Measurements from ENCODE around the gene EIF2A.

Gene EIF2A

GRCh38 chr3:150623945-150624344 is 77.4 kb downstream of the EIF2A start:
- no peak overlapping the region for H3K9ac ChIP-seq (ENCODE audit: low read length)
- no peaks in the 10 kb centered on the region for H3K4me1 ChIP-seq (ENCODE audit: control insufficient read depth, low read depth, low read length)
- H3K27me3 ChIP-seq (ENCODE audit: control insufficient read depth, insufficient read depth, low read length), result no peaks in the 10 kb centered on the region
- H3K36me3 ChIP-seq (ENCODE audit: control insufficient read depth, low read depth, low read length), result peaks cover 39% of the 10 kb centered on the region
- no peak overlapping the region for H3K4me3 ChIP-seq (ENCODE audit: low read length)
- no peaks in the 10 kb centered on the region for H3K9me3 ChIP-seq (ENCODE audit: control insufficient read depth, low read depth, low read length)
- H3K27ac ChIP-seq (ENCODE audit: low read length), result no peak overlapping the region

GRCh38 chr3:150626148-150626930 is 79.8 kb downstream of the EIF2A start:
- Histone ChIP-seq H3K27ac (ENCODE audit: low read length) (no peak overlapping the region), H3K36me3 (ENCODE audit: control insufficient read depth, low read depth, low read length) (peaks cover 46% of the 10 kb centered on the region), H3K9me3 (ENCODE audit: control insufficient read depth, low read depth, low read length) (no peaks in the 10 kb centered on the region), H3K4me1 (ENCODE audit: control insufficient read depth, low read depth, low read length) (no peaks in the 10 kb centered on the region), H3K27me3 (ENCODE audit: control insufficient read depth, insufficient read depth, low read length) (no peaks in the 10 kb centered on the region), H3K9ac (ENCODE audit: low read length) (no peak overlapping the region), H3K4me3 (ENCODE audit: low read length) (no peak overlapping the region)

DNA sequence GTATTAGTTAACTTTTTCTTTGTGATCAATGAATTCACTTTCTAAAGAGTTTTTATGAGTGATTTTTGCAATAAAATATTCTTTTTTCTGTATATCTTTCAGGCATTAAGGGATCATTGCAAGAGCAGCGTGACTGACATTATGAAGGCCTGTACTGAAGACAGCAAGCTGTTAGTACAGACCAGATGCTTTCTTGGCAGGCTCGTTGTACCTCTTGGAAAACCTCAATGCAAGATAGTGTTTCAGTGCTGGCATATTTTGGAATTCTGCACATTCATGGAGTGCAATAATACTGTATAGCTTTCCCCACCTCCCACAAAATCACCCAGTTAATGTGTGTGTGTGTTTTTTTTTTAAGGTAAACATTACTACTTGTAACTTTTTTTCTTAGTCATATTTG is 81.0 kb downstream of the EIF2A start:
- Histone ChIP-seq H3K36me3 (ENCODE audit: control insufficient read depth, low read depth, low read length) (peaks cover 46% of the 10 kb centered on the region), H3K27ac (ENCODE audit: low read length) (no peak overlapping the region), H3K4me1 (ENCODE audit: control insufficient read depth, low read depth, low read length) (no peaks in the 10 kb centered on the region), H3K9ac (ENCODE audit: low read length) (no peak overlapping the region), H3K27me3 (ENCODE audit: control insufficient read depth, insufficient read depth, low read length) (no peaks in the 10 kb centered on the region), H3K9me3 (ENCODE audit: control insufficient read depth, low read depth, low read length) (no peaks in the 10 kb centered on the region), H3K4me3 (ENCODE audit: low read length) (no peak overlapping the region)

GRCh38 chr3:150631515-150632221 is 85.1 kb downstream of the EIF2A start:
- H3K9ac ChIP-seq (ENCODE audit: low read length), result no peak overlapping the region
- H3K36me3 ChIP-seq (ENCODE audit: control insufficient read depth, low read depth, low read length), result peaks cover 29% of the 10 kb centered on the region
- no peaks in the 10 kb centered on the region for H3K9me3 ChIP-seq (ENCODE audit: control insufficient read depth, low read depth, low read length)

DNA sequence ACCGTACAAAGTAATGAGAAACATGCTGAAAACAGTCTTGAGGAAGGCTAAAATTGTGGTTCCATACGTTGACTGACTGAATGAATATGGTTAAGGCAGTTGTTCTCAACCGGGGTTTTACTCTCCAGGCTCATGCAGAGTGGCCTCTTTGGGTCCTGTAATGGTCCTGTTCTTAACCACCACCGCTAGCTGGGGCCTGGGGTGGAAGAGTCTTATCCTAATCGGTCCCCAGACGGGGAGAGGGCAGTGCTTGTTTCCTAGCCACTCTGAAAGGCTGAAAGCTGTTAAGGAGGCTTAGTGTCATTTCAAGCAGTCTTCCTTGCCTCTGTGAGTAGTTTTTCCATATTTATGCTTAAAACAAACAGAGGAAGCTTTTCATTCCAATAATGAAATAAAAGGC is 88.5 kb downstream of the EIF2A start:
- Histone ChIP-seq H3K9ac (ENCODE audit: low read length) (no peak overlapping the region), H3K4me3 (ENCODE audit: low read length) (no peak overlapping the region), H3K27me3 (ENCODE audit: control insufficient read depth, insufficient read depth, low read length) (no peaks in the 10 kb centered on the region), H3K36me3 (ENCODE audit: control insufficient read depth, low read depth, low read length) (peaks cover 2% of the 10 kb centered on the region), H3K27ac (ENCODE audit: low read length) (no peak overlapping the region), H3K4me1 (ENCODE audit: control insufficient read depth, low read depth, low read length) (peaks cover 8% of the 10 kb centered on the region), H3K9me3 (ENCODE audit: control insufficient read depth, low read depth, low read length) (no peaks in the 10 kb centered on the region)

More at GRCh38 chr3:150631515-150632221, 85.1 kb downstream of the EIF2A start:
- Histone ChIP-seq H3K4me3 (ENCODE audit: low read length) (no peak overlapping the region), H3K27ac (ENCODE audit: low read length) (no peak overlapping the region), H3K4me1 (ENCODE audit: control insufficient read depth, low read depth, low read length) (peaks cover 8% of the 10 kb centered on the region), H3K27me3 (ENCODE audit: control insufficient read depth, insufficient read depth, low read length) (no peaks in the 10 kb centered on the region)

DNA sequence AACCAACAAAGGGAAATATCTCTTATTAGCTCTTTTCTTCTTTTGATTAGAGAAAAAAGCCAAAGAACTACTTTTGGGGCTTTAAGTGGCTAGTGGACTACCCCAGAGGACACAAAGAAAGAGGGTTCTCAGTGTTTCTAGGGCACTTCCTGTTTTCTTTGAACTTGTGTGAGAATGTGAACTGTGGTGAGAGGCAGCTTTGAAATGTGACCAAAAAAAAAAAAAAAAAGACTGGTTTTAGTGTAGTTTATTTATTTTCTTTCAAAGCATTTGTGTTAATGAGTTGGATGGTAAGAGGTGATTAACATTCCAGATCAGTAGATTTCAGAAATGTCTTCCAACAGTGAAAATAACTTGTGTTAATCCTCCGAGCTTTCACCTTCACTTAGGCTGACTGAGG is 88.9 kb downstream of the EIF2A start:
- Histone ChIP-seq H3K9me3 (ENCODE audit: control insufficient read depth, low read depth, low read length) (no peaks in the 10 kb centered on the region), H3K4me3 (ENCODE audit: low read length) (no peak overlapping the region), H3K4me1 (ENCODE audit: control insufficient read depth, low read depth, low read length) (peaks cover 8% of the 10 kb centered on the region), H3K27ac (ENCODE audit: low read length) (no peak overlapping the region), H3K27me3 (ENCODE audit: control insufficient read depth, insufficient read depth, low read length) (no peaks in the 10 kb centered on the region), H3K36me3 (ENCODE audit: control insufficient read depth, low read depth, low read length) (no peaks in the 10 kb centered on the region), H3K9ac (ENCODE audit: low read length) (no peak overlapping the region)

Data from iPS-18a (cell line).